ENCODE data around the gene MST1R.
"Not testable (repeated sequence)": the region's sequence is repeated elsewhere in the genome, so short reads cannot be mapped to it uniquely, and the experiment has no call there.

The MST1R gene

DNA sequence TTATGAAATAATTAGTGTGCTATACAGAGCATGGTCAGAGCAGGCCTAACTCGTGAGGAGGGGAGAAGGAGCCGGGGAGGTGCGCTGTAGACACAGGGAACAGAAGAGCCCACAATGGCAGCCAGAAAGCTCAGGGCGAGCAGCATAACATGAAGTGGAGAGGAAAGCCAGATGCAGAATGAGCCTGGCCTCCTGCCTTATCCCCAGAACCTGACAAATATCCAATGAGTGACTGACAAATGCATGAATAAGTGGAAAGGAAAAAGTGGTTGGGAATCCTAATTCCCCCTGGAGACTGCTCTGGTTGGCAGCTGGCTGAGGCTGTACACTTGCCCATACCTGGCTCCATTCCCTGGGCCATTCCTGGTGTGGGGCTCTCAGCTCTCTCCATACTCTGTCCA lies 9.2 kb upstream of the MST1R start:
- H3K36me3 ChIP-seq (ENCODE audit: control insufficient read depth in 5 of 5, insufficient read depth in 5 of 5, low read length in 5 of 5) = peaks cover 0 to 49% (median 41%) of the 10 kb centered on the region in 5 donors
- H3K4me1 ChIP-seq (ENCODE audit: control insufficient read depth in 5 of 5, insufficient read depth in 5 of 5, low read length in 5 of 5) = peaks cover 0 to 12% (median 8%) of the 10 kb centered on the region in 5 donors
- H3K27me3 ChIP-seq (ENCODE audit: control insufficient read depth in 5 of 5, insufficient read depth in 4 of 5, low read length in 5 of 5) = no peaks in the 10 kb centered on the region
- no peak overlapping the region for H3K9ac ChIP-seq (ENCODE audit: low read length in 5 of 5)
- no peak overlapping the region for H3K4me3 ChIP-seq (ENCODE audit: low read depth in 1 of 5, low read length in 5 of 5)
- H3K9me3 ChIP-seq (ENCODE audit: control insufficient read depth in 5 of 5, low read length in 5 of 5) = no peaks in the 10 kb centered on the region
- no peak overlapping the region for H3K27ac ChIP-seq (ENCODE audit: low read depth, low read length)

DNA sequence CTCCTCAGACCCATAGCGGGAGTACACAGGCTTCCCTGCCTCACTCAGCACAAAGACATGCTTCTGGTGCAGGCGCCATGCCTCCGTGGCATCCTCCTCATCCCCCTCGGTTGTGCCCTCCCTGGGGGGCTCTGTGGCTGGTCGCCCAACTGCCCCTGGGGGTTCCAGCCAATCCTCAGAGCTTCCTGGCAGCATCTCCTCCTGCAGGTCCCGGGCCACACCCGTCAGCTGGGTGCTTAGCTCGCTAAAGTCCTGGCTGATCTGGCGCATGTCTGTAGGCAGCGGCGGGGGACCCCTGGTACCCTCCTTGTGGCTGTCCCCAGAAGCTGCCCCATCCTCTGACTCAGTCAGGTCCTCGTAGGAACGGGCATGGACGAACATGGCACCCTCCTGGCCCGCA lies 7.9 kb upstream of the MST1R start:
- Histone ChIP-seq H3K9ac (ENCODE audit: low read length in 5 of 5) (no peak overlapping the region), H3K4me1 (ENCODE audit: control insufficient read depth in 5 of 5, insufficient read depth in 5 of 5, low read length in 5 of 5) (peaks cover under 1 to 12% (median 9%) of the 10 kb centered on the region in 5 donors), H3K9me3 (ENCODE audit: control insufficient read depth in 5 of 5, low read length in 5 of 5) (no peaks in the 10 kb centered on the region), H3K27ac (ENCODE audit: low read depth, low read length) (no peak overlapping the region), H3K27me3 (ENCODE audit: control insufficient read depth in 5 of 5, insufficient read depth in 4 of 5, low read length in 5 of 5) (no peaks in the 10 kb centered on the region), H3K4me3 (ENCODE audit: low read depth in 1 of 5, low read length in 5 of 5) (no peak overlapping the region), H3K36me3 (ENCODE audit: control insufficient read depth in 5 of 5, insufficient read depth in 5 of 5, low read length in 5 of 5) (peaks cover 0 to 49% (median 41%) of the 10 kb centered on the region in 5 donors)

DNA sequence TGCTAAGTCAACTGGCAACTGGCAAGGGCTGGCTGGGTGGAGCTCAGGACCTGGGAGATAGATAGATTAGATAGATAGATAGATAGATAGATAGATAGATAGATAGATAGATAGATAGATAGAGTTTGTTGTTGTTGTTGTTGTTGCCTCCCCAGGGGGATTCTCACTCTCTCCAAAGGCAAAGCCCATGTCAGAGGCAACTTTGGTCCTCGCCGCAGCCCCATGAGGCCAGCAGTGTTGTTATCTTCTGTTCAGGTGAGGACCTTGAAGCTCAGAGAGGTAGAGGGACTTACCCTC lies 7.4 kb upstream of the MST1R start:
- Histone ChIP-seq H3K27me3 (ENCODE audit: control insufficient read depth in 5 of 5, insufficient read depth in 4 of 5, low read length in 5 of 5) (no peaks in the 10 kb centered on the region), H3K27ac (ENCODE audit: low read depth, low read length) (no peak overlapping the region), H3K9ac (ENCODE audit: low read length in 5 of 5) (no peak overlapping the region), H3K4me3 (ENCODE audit: low read depth in 1 of 5, low read length in 5 of 5) (no peak overlapping the region), H3K9me3 (ENCODE audit: control insufficient read depth in 5 of 5, low read length in 5 of 5) (no peaks in the 10 kb centered on the region), H3K4me1 (ENCODE audit: control insufficient read depth in 5 of 5, insufficient read depth in 5 of 5, low read length in 5 of 5) (peaks cover 2 to 17% (median 14%) of the 10 kb centered on the region in 5 donors), H3K36me3 (ENCODE audit: control insufficient read depth in 5 of 5, insufficient read depth in 5 of 5, low read length in 5 of 5) (peaks cover 0 to 49% (median 41%) of the 10 kb centered on the region in 5 donors)

DNA sequence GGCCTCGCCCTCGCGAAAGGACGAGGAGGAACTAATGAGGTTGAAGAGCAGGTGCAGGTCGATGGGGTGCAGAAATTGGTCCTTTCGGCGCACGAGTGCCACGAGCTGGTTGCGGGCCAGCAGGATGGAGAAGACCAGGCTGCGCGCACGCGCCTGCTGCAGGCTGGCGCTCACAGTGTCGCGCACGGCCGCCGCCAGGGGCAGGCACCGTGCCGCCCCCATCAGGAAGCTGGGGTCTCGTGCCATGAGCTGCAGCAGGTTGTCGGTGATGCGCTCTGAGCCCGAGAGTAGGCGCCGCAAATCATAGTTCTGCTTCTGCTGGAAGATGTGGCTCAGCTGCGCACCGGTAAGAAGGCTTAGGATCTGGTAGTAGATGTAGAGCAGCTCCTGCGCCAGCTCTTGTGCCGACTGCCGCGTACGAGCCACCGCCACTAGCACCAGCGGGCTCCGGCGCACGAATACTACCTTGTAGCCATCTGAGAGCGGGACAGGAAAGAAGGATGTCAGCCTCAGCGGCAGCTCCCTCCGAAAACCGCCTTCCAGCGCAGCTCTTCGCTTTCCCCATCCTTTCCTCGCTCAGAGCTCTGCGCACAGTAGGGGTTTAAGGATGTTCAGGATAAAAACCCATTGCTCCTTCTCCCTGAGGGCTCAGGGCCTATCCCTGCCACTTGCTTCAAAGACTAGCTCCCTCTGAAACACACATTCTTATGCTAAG lies 6.9 kb upstream of the MST1R start:
- Histone ChIP-seq H3K4me1 (ENCODE audit: control insufficient read depth in 5 of 5, insufficient read depth in 5 of 5, low read length in 5 of 5) (peaks cover 2 to 22% (median 18%) of the 10 kb centered on the region in 5 donors), H3K27ac (ENCODE audit: low read depth, low read length) (no peak overlapping the region), H3K4me3 (ENCODE audit: low read depth in 1 of 5, low read length in 5 of 5) (no peak overlapping the region), H3K9me3 (ENCODE audit: control insufficient read depth in 5 of 5, low read length in 5 of 5) (no peaks in the 10 kb centered on the region), H3K9ac (ENCODE audit: low read length in 5 of 5) (no peak overlapping the region), H3K27me3 (ENCODE audit: control insufficient read depth in 5 of 5, insufficient read depth in 4 of 5, low read length in 5 of 5) (no peaks in the 10 kb centered on the region), H3K36me3 (ENCODE audit: control insufficient read depth in 5 of 5, insufficient read depth in 5 of 5, low read length in 5 of 5) (peaks cover 0 to 49% (median 41%) of the 10 kb centered on the region in 5 donors)

DNA sequence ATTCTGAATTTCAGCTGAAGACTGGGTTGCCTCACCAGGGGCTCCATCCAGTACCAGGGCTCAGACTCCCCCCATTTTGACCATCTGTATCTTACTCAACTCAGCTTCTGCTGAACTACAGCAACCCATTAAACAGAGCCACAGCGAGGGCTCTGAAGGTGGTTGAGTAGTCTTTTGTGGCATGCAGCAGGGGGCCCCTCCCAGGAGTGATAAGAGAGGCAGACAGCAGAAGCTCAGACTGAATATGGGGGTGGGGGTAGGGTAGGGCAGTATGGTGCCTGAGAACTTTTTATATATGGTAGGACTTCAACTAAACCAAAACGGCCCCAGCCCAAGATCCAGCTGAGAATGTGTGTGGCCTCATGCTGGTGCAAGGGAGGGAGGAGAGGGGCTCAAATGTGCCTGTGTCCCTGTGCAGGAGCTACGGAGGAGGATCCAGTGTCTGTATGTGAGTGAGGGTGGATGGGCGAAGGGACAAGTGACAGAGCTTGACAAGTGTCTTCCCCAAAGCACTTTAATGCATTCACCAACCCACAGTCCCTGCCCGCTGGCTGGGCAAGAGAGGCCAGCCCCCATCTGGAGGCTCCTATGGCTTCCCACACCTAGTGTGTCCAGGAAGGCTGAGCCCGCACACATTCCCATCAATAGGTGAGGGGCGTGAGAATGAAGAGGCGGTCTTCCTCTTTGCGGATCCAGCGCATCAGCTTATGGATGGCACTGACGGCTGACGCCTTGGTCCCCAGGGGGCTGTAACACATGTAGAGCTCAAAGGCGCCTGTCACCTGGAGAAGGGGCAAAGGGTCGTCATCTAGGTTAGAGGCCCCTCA lies 4.9 kb upstream of the MST1R start:
- peaks cover 0 to 49% (median 41%) of the 10 kb centered on the region in 5 donors for H3K36me3 ChIP-seq (ENCODE audit: control insufficient read depth in 5 of 5, insufficient read depth in 5 of 5, low read length in 5 of 5)
- peaks cover 2 to 30% (median 24%) of the 10 kb centered on the region in 5 donors for H3K4me1 ChIP-seq (ENCODE audit: control insufficient read depth in 5 of 5, insufficient read depth in 5 of 5, low read length in 5 of 5)
- no peaks in the 10 kb centered on the region for H3K9me3 ChIP-seq (ENCODE audit: control insufficient read depth in 5 of 5, low read length in 5 of 5)
- H3K4me3 ChIP-seq (ENCODE audit: low read depth in 1 of 5, low read length in 5 of 5) = no peak overlapping the region
- no peaks in the 10 kb centered on the region for H3K27me3 ChIP-seq (ENCODE audit: control insufficient read depth in 5 of 5, insufficient read depth in 4 of 5, low read length in 5 of 5)
- no peak overlapping the region for H3K27ac ChIP-seq (ENCODE audit: low read depth, low read length)
- no peak overlapping the region for H3K9ac ChIP-seq (ENCODE audit: low read length in 5 of 5)

DNA sequence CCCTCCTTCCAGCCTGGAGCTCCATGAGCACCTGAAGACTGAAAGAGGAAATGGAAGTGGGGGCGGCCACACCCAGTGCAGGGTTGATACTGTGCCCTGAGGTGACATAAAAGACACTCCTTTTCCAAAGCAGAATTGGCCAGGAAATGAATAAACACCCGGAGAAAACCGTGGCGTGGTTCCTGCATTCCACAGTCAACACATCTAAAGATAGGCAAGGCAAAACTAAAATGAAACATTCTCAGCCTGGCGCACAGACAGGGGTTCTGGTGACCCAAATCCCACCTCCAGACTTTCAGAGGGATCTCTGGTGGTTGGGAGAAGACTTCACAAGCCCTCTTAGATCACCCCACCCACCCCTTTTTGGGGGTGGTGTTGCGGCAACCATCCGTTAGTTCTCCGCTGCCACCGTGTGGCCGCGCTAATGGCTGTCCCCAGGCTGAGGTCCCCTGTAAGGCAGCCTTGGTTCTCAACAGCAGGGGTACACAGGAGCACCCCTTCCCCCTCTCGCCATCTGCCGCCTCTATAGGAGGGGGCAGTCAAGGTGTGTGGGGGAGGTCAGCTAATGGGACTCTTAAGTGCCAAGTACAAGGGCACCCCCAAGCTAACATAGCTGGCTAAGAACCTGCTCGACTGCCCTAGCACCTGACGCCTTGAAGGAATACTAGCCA lies 2.5 kb upstream of the MST1R start:
- Histone ChIP-seq H3K36me3 (ENCODE audit: control insufficient read depth in 5 of 5, insufficient read depth in 5 of 5, low read length in 5 of 5) (peaks cover 0 to 30% (median 27%) of the 10 kb centered on the region in 5 donors), H3K4me1 (ENCODE audit: control insufficient read depth in 5 of 5, insufficient read depth in 5 of 5, low read length in 5 of 5) (peaks cover 2 to 29% (median 25%) of the 10 kb centered on the region in 5 donors), H3K4me3 (ENCODE audit: low read depth in 1 of 5, low read length in 5 of 5) (peak overlapping the region in 4 of 5 donors; percentile 43 to 54 (median 48)), H3K27me3 (ENCODE audit: control insufficient read depth in 5 of 5, insufficient read depth in 4 of 5, low read length in 5 of 5) (no peaks in the 10 kb centered on the region), H3K9me3 (ENCODE audit: control insufficient read depth in 5 of 5, low read length in 5 of 5) (no peaks in the 10 kb centered on the region), H3K27ac (ENCODE audit: low read depth, low read length) (no peak overlapping the region), H3K9ac (ENCODE audit: low read length in 5 of 5) (peak overlapping the region in 2 of 5 donors; percentile 17 to 64)

DNA sequence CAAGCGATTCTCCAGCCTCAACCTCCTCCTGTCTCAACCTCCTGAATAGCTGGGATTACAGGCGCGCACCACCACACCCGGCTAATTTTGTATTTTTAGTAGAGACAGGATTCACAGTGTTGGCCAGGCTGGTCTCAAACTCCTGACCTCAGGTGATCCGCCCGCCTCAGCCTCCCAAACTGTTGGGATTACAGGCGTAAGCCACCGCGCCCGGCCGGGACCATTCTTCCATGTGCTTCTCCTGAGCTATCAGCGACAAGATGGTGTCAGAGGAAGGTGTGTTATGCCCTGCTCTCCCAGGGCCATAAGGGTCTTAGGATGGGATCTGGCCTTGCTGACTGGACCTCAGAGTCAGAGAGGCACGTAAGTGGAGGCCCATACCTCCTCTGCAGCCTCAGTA lies 775 bp upstream of the MST1R start:
- not testable (repeated sequence) for H3K27ac ChIP-seq (ENCODE audit: low read depth, low read length); H3K9me3 ChIP-seq (ENCODE audit: control insufficient read depth in 5 of 5, low read length in 5 of 5); H3K27me3 ChIP-seq (ENCODE audit: control insufficient read depth in 5 of 5, insufficient read depth in 4 of 5, low read length in 5 of 5); H3K4me3 ChIP-seq (ENCODE audit: low read depth in 1 of 5, low read length in 5 of 5)
- Histone ChIP-seq H3K9ac (ENCODE audit: low read length in 5 of 5) (peak overlapping the region in 1 of 5 donors; percentile 52), H3K36me3 (ENCODE audit: control insufficient read depth in 5 of 5, insufficient read depth in 5 of 5, low read length in 5 of 5) (peaks cover 0 to 12% (median 10%) of the 10 kb centered on the region in 5 donors), H3K4me1 (ENCODE audit: control insufficient read depth in 5 of 5, insufficient read depth in 5 of 5, low read length in 5 of 5) (peaks cover 2 to 33% (median 27%) of the 10 kb centered on the region in 5 donors)

DNA sequence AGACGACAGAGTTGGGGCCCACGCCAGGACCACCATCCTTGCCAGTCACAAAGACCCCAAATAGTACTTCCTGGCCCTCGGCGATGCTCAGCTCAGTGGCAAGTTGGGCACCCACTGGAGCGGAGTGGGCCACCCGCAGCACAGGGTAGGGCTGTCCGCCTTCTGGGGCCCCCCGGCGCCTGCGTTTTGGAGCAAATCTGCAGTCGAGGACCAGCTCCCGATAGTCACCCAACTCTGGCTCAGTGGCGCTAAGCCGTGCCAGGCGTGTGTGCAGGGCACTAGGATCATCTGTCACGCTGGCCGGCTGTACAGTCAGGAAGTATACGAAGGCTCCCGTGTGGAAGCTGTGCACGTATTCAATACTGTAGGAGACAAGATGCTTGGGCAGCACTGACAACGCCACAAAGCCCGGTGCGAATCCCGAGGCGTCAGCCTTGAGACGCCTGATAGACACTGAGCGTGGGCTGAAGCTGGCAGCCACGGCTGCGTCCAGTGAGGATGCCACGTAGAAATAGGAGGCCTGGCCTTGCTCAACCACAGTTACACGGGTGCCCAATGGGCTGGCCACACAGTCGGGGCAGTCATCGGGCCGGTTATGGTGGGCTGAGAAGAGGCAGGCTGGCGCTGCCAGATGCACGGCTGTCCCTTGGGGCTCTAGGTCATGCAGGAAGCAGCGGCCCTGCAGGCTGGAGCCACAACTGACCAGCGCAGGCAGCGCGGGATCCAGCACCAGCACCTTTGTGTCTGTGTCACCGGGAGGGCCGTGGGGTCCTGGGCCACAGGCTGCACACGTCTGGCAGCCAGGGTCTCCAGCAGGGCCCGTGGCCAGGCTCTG lies 945 bp downstream of the MST1R start:
- H3K4me3 ChIP-seq (ENCODE audit: low read depth in 1 of 5, low read length in 5 of 5) = peak overlapping the region in 2 of 5 donors; percentile 65 to 69
- no peaks in the 10 kb centered on the region for H3K36me3 ChIP-seq (ENCODE audit: control insufficient read depth in 5 of 5, insufficient read depth in 5 of 5, low read length in 5 of 5)
- H3K4me1 ChIP-seq (ENCODE audit: control insufficient read depth in 5 of 5, insufficient read depth in 5 of 5, low read length in 5 of 5) = peaks cover 2 to 33% (median 27%) of the 10 kb centered on the region in 5 donors
- no peaks in the 10 kb centered on the region for H3K9me3 ChIP-seq (ENCODE audit: control insufficient read depth in 5 of 5, low read length in 5 of 5)
- no peaks in the 10 kb centered on the region for H3K27me3 ChIP-seq (ENCODE audit: control insufficient read depth in 5 of 5, insufficient read depth in 4 of 5, low read length in 5 of 5)
- H3K9ac ChIP-seq (ENCODE audit: low read length in 5 of 5) = peak overlapping the region in 1 of 5 donors; percentile 80
- H3K27ac ChIP-seq (ENCODE audit: low read depth, low read length) = no peak overlapping the region

All from subcutaneous abdominal adipose tissue (tissue), 5 donors.